K562 (cell line): ENCODE measurements around the gene SLC11A1. TPM values are rescaled to one million over a fixed set of nuclear protein-coding genes. Genes with fewer than 3 reads are reported as not detected.

Source experiments
- CC2D1A ChIP-seq: fragments of 450-650 bp; IDR thresholded peaks from 2 replicates; pipeline ENCODE4 v1.6.1; 2017; ENCODE audit warnings: mild to moderate bottlenecking
- DACH1 ChIP-seq: fragments of 450-650 bp; IDR thresholded peaks from 2 replicates; pipeline ENCODE4 v1.6.1; 2018; ENCODE audit not compliant: partially characterized antibody
- HDAC8 ChIP-seq: fragments of 450-650 bp; IDR thresholded peaks from 2 replicates; pipeline ENCODE4 v1.6.1; 2016; ENCODE audit warnings: mild to moderate bottlenecking, missing genetic modification characterization, moderate library complexity, missing compliant biosample characterization
- JUN ChIP-seq, 2 experiments: sonication (generic) in 1 of 2; formaldehyde crosslinking in 1 of 2; IDR thresholded peaks; 2 replicates each; pipeline versions ENCODE4 v1.6.1 to v1.8.0; 2012 to 2022; ENCODE audit warnings: borderline replicate concordance in 2 of 2, mild to moderate bottlenecking in 2 of 2, improper control_type of control experiment in 1 of 2, low read depth in 1 of 2, low read length in 1 of 2, missing genetic modification reagents in 1 of 2
- MYNN ChIP-seq, 2 experiments: sonication (generic); formaldehyde crosslinking in 1 of 2; IDR thresholded peaks; 2 replicates each; pipeline versions ENCODE4 v1.5.0 to v1.6.1; 2016 to 2020; ENCODE audit warnings: antibody characterized with exemption in 1 of 2, missing genetic modification reagents in 1 of 2
- NCOA6 ChIP-seq: fragments of 450-650 bp; IDR thresholded peaks from 2 replicates; pipeline ENCODE4 v1.6.1; 2017; ENCODE audit warnings: mild to moderate bottlenecking
- NFATC3 ChIP-seq: fragments of 450-650 bp; IDR thresholded peaks from 2 replicates; pipeline ENCODE4 v1.6.1; 2017; ENCODE audit warnings: mild to moderate bottlenecking
- NR2C2 ChIP-seq, 2 experiments: fragments of 200-800 bp in 1 of 2; sonication (Bioruptor generic) in 1 of 2; sonication (generic) in 1 of 2; formaldehyde crosslinking in 1 of 2; IDR thresholded peaks; 2 replicates each; pipeline versions ENCODE4 v1.6.1 to v1.8.0; 2016 to 2022; ENCODE audit warnings: mild to moderate bottlenecking in 1 of 2, missing compliant biosample characterization in 1 of 2, missing genetic modification characterization in 1 of 2, missing genetic modification reagents in 1 of 2
- RAD21 ChIP-seq, 2 experiments: fragments of 250-450 bp in 1 of 2; fragments of 450-650 bp in 1 of 2; sonication (Bioruptor Pico) in 1 of 2; formaldehyde crosslinking in 1 of 2; IDR thresholded peaks in 1 of 2; conservative IDR thresholded peaks in 1 of 2; 2 replicates each; pipeline versions ENCODE4 v1.4.0 to v1.8.0; 2020 to 2022; ENCODE audit warnings: mild to moderate bottlenecking in 2 of 2, moderate library complexity in 1 of 2
- RBM17 ChIP-seq: fragments of 200-400 bp; formaldehyde crosslinking; IDR thresholded peaks from 2 replicates; pipeline ENCODE4 v1.6.1; 2017; ENCODE audit warnings: low read depth, mild to moderate bottlenecking, low read length, borderline replicate concordance
- TRIM28 ChIP-seq: fragments of 450-650 bp; IDR thresholded peaks from 2 replicates; pipeline ENCODE4 v1.6.1; 2017
- ZKSCAN8 ChIP-seq: fragments of 200-800 bp; sonication (Bioruptor generic); IDR thresholded peaks from 2 replicates; pipeline ENCODE4 v1.6.1; 2016; ENCODE audit warnings: missing genetic modification characterization, missing compliant biosample characterization
- ZNF311 ChIP-seq: fragments of 250-450 bp; sonication (Bioruptor Pico); IDR thresholded peaks from 2 replicates; pipeline ENCODE4 v1.4.0; 2020; ENCODE audit warnings: mild to moderate bottlenecking, moderate library complexity
- ZNF699 ChIP-seq: fragments of 250-450 bp; sonication (Bioruptor Pico); IDR thresholded peaks from 2 replicates; pipeline ENCODE4 v1.8.0; 2021; ENCODE audit warnings: mild to moderate bottlenecking, moderate library complexity; ENCODE audit not compliant: insufficient replicate concordance
- polyA plus RNA-seq, 8 experiments: library from polyadenylated mRNA; depleted of rRNA in 4 of 8; stranded (reverse) in 5 of 8; unstranded in 3 of 8; fragments of >200 nt; fragmentation: Nextera tagmentation in 2 of 8; fragmentation: Illumina TruSeq in 1 of 8; extraction: Ambion mirVana in 2 of 8; extraction: Trizol in 1 of 8; gene quantifications; 2 replicates each; pipeline versions ENCODE4 v1.2.1 to v1.2.3, GENCODE V29; 2011 to 2014; ENCODE audit warnings: inconsistent platforms in 1 of 8, missing spikeins in 1 of 8
- total RNA-seq, 7 experiments: library from RNA; depleted of rRNA in 6 of 7; stranded (reverse); fragments of >200 nt in 6 of 7; fragmentation: Illumina TruSeq in 2 of 7; extraction: Trizol in 2 of 7; gene quantifications; 2 replicates each; pipeline versions ENCODE4 v1.2.1 to v1.2.3, GENCODE V29; 2011 to 2021; ENCODE audit warnings: low replicate concordance in 1 of 7
- TF ChIP-seq, protein P1 (sequence below): fragments of 450-650 bp; IDR thresholded peaks from 2 replicates; pipeline ENCODE4 v1.6.1; 2014; ENCODE audit warnings: low read depth, mild to moderate bottlenecking, moderate library complexity, borderline replicate concordance
- TF ChIP-seq, protein P2 (sequence below): fragments of 450-650 bp; IDR thresholded peaks from 2 replicates; pipeline ENCODE4 v1.6.1; 2018; ENCODE audit warnings: mild to moderate bottlenecking, low read depth; ENCODE audit not compliant: partially characterized antibody

Gene SLC11A1
- total and polyA plus RNA-seq, 9 of the 15 experiments (the other 6 are each of a cell fraction or from before 2014, with no cell fraction given), result 0.35 to 1.6 (median 0.65) TPM

DNA sequence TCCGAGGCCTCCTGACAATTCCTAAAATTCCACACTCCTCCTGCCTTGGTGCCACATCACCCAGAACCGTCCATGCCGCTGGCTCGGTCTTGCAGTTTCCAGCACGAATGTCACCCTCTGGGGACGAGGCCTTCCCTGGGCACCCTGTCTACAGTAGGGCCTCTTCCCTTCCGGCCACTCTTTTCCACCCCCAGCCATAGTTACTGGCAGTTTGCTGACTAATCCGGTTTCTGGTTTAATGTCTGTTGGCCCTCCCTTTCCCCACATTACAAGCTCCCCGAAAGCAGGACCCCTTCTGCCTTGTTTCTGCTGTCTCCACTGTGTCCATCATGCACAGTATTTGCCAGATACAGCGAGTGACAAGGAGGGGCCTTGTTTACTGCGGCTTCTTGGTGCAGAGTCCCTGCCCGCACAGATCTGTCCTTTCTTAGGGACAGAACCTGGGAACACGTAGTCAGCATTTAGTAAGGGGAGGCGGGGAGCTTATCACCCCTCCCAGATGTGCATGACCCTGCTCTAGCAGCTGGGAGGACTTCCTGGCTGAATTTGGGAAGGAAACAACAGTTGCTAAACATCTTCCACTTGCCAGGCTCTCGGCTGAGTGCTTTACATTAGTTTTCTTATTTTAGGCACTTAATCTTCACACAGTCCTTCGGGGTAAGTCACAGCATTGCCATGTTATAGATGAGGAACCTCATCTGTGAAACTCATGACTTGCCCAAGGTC, 49.0 kb upstream of the SLC11A1 start (continued):
- TF ChIP-seq JUN (IDR thresholded peaks at IDR 0.05; ENCODE audit: borderline replicate concordance, low read depth, low read length) (no peak), JUN (CRISPR knock-in tag; IDR thresholded peaks at IDR 0.05; ENCODE audit: borderline replicate concordance) (no peak), HDAC8 (tag) (no peak), ZKSCAN8 (peak; percentile 77), RBM17 (no peak), ZNF699 (no peak), NCOA6 (0 out of 2 replicates have a peak, but pooled peaks have one; percentile 23), MYNN (IDR thresholded peaks at IDR 0.05) (peak; percentile 57), MYNN (CRISPR knock-in tag; IDR thresholded peaks at IDR 0.05) (no peak), CC2D1A (no peak), DACH1 (peak; percentile 77), RAD21 (CRISPR knock-in tag; conservative IDR thresholded peaks at IDR 0.05 in 1 of 2, IDR thresholded peaks at IDR 0.05 in 1 of 2) (peak in 1 of 2 experiments; percentile 2; a peak in 1 of 4 replicates), NFATC3 (no peak), TRIM28 (0 out of 2 replicates have a peak, but pooled peaks have one; percentile 44), NR2C2 (CRISPR knock-in tag; IDR thresholded peaks at IDR 0.05) (no peak), NR2C2 (tag; IDR thresholded peaks at IDR 0.05) (peak; percentile 81), ZNF311 (no peak)
- TF ChIP-seq, protein P1, sequence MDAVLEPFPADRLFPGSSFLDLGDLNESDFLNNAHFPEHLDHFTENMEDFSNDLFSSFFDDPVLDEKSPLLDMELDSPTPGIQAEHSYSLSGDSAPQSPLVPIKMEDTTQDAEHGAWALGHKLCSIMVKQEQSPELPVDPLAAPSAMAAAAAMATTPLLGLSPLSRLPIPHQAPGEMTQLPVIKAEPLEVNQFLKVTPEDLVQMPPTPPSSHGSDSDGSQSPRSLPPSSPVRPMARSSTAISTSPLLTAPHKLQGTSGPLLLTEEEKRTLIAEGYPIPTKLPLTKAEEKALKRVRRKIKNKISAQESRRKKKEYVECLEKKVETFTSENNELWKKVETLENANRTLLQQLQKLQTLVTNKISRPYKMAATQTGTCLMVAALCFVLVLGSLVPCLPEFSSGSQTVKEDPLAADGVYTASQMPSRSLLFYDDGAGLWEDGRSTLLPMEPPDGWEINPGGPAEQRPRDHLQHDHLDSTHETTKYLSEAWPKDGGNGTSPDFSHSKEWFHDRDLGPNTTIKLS, result peak; percentile 67; the same call in 1 of the 2 replicates
- TF ChIP-seq, protein P2, sequence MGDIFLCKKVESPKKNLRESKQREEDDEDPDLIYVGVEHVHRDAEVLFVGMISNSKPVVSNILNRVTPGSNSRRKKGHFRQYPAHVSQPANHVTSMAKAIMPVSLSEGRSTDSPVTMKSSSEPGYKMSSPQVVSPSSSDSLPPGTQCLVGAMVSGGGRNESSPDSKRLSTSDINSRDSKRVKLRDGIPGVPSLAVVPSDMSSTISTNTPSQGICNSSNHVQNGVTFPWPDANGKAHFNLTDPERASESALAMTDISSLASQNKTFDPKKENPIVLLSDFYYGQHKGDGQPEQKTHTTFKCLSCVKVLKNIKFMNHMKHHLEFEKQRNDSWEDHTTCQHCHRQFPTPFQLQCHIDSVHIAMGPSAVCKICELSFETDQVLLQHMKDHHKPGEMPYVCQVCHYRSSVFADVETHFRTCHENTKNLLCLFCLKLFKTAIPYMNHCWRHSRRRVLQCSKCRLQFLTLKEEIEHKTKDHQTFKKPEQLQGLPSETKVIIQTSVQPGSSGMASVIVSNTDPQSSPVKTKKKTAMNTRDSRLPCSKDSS, result no peak
